ENCODE results near the gene PITPNM1.

DNA sequence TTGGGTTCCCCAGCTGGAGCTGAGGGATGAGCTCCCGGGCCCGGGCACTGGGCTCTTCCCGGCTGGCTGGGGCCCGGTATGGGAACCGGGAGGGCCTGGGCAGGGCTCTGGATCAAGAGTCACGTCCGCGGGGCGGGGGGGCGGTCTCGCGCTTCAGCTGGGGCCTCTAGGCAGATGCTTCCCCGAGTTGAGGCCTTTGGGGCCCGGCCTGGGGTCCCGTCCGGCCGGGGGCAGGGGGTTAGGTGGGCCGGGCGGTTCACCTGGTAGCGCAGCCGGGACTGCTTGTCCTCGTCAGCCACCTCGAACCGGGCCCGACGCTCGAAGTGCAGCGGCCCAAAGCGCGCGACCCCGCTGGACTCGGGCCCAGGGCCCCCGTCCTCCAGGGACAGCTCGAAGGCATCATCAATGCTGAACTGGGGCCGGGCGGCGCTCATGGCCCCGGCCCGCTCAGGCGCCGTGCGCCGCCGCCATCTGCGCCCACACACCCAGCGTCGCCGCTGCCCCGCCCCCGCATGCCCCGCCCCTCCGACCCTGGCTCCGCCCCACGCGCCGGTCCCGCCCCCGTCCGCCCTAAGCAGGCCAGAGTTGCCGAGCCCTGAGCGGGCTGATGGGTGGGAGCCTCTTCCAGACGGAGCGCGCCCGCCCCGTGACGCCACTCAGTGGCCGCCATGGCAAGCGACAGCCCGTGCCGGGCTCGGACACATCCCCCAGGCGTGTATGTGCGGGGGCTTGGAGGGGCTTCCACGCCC, 36.2 kb downstream of the PITPNM1 start, which contains the start of gene TMEM134:
- TF ChIP-seq, protein P1, sequence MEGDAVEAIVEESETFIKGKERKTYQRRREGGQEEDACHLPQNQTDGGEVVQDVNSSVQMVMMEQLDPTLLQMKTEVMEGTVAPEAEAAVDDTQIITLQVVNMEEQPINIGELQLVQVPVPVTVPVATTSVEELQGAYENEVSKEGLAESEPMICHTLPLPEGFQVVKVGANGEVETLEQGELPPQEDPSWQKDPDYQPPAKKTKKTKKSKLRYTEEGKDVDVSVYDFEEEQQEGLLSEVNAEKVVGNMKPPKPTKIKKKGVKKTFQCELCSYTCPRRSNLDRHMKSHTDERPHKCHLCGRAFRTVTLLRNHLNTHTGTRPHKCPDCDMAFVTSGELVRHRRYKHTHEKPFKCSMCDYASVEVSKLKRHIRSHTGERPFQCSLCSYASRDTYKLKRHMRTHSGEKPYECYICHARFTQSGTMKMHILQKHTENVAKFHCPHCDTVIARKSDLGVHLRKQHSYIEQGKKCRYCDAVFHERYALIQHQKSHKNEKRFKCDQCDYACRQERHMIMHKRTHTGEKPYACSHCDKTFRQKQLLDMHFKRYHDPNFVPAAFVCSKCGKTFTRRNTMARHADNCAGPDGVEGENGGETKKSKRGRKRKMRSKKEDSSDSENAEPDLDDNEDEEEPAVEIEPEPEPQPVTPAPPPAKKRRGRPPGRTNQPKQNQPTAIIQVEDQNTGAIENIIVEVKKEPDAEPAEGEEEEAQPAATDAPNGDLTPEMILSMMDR (IDR thresholded peaks at IDR 0.05 in 4 of 5, conservative IDR thresholded peaks at IDR 0.05 in 1 of 5): peak in 4 of 5 experiments; percentile 24 to 62 (median 58)
- TF ChIP-seq POLR2A (IDR thresholded peaks at IDR 0.05): peak; percentile 54 to 64
